ENCODE data around the gene PACRG.

PACRG gene

GRCh38 chr6:162887981-162888689 lies 160.4 kb downstream of the PACRG start:
- TF ChIP-seq, protein P1, sequence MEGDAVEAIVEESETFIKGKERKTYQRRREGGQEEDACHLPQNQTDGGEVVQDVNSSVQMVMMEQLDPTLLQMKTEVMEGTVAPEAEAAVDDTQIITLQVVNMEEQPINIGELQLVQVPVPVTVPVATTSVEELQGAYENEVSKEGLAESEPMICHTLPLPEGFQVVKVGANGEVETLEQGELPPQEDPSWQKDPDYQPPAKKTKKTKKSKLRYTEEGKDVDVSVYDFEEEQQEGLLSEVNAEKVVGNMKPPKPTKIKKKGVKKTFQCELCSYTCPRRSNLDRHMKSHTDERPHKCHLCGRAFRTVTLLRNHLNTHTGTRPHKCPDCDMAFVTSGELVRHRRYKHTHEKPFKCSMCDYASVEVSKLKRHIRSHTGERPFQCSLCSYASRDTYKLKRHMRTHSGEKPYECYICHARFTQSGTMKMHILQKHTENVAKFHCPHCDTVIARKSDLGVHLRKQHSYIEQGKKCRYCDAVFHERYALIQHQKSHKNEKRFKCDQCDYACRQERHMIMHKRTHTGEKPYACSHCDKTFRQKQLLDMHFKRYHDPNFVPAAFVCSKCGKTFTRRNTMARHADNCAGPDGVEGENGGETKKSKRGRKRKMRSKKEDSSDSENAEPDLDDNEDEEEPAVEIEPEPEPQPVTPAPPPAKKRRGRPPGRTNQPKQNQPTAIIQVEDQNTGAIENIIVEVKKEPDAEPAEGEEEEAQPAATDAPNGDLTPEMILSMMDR (conservative IDR thresholded peaks at IDR 0.05; ENCODE audit: low read depth, low read length) = no peak
- no peak for DNase-seq (ENCODE audit: low read depth)
- no peak overlapping the region for H3K4me3 ChIP-seq (ENCODE audit: low read length)

DNA sequence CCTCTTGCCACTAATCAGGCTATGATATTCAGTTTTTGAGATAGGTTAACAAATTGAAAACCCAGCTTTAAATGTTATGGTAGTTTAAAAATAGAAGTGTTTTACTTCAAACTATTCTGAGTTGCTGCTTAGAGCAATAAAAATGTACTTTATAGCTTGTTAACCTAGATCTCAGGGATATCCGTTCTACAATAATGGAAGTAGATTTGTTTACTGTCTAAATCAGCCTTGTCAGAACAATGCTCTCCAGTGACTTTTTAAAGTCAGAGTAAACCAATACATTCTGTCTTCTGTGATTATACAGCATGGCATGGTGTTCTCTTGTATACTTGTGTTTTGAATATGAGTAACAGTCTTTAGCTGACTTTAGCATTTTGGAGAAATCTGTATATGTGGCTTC lies 161.5 kb downstream of the PACRG start:
- no peak overlapping the region for H3K4me3 ChIP-seq (ENCODE audit: low read length)
- DNase-seq (ENCODE audit: low read depth) = no peak
- TF ChIP-seq, protein P1 (conservative IDR thresholded peaks at IDR 0.05; ENCODE audit: low read depth, low read length) = no peak

GRCh38 chr6:162898011-162898410 lies 170.2 kb downstream of the PACRG start:
- no peak for DNase-seq (ENCODE audit: low read depth)
- TF ChIP-seq, protein P1 (conservative IDR thresholded peaks at IDR 0.05; ENCODE audit: low read depth, low read length) = no peak
- H3K4me3 ChIP-seq (ENCODE audit: low read length) = no peak overlapping the region

DNA sequence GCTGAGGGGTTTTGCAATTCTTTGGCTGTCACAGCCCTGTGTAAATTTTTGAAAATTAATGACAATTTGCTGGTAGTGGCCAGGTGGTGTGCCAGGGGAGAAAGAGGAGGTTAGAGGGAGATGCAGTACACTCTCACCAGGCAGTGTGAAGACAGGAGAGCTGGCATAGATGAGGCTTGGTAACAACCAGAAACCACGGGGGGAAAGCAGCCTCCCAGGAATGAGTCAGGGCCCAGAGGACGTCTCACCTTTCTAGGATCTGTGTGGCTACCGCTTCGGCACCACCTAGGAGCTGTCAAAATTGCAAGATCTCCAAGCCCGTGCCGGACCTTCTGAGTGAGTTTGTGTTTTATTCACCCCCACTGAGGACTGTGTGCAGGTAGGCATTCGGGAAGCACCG lies 171.4 kb downstream of the PACRG start:
- no peak overlapping the region for H3K4me3 ChIP-seq (ENCODE audit: low read length)
- TF ChIP-seq, protein P1 (conservative IDR thresholded peaks at IDR 0.05; ENCODE audit: low read depth, low read length) = no peak
- DNase-seq (ENCODE audit: low read depth) = no peak

GRCh38 chr6:162900503-162900902 lies 172.7 kb downstream of the PACRG start:
- no peak for DNase-seq (ENCODE audit: low read depth)
- TF ChIP-seq, protein P1 (conservative IDR thresholded peaks at IDR 0.05; ENCODE audit: low read depth, low read length) = no peak
- H3K4me3 ChIP-seq (ENCODE audit: low read length) = no peak overlapping the region

GRCh38 chr6:162904069-162904663 lies 176.4 kb downstream of the PACRG start:
- DNase-seq (ENCODE audit: low read depth) = no peak
- TF ChIP-seq, protein P1 (conservative IDR thresholded peaks at IDR 0.05; ENCODE audit: low read depth, low read length) = no peak
- no peak overlapping the region for H3K4me3 ChIP-seq (ENCODE audit: low read length)

- H3K4me3 ChIP-seq (ENCODE audit: low read length) = no peak overlapping the region
- TF ChIP-seq, protein P1 (conservative IDR thresholded peaks at IDR 0.05; ENCODE audit: low read depth, low read length) = no peak
- no peak for DNase-seq (ENCODE audit: low read depth)
Observed at GRCh38 chr6:162906479-162906878, 178.7 kb downstream of the PACRG start.
